MM.1S (cell line): ENCODE data around the gene RCE1.

ENCODE experiments used
- DNase-seq: peaks from one replicate; pipeline ENCODE4 v3.0.0-alpha.2; 2015
- H2AFZ ChIP-seq: fragments of 300-600 bp; sonication (generic); 2 replicates; pipeline ENCODE4 v1.6.0; 2016; ENCODE audit warnings: antibody characterized with exemption, low read length
- H3F3A ChIP-seq: fragments of 300-600 bp; sonication (generic); 2 replicates; pipeline ENCODE4 v1.6.1; 2016; ENCODE audit warnings: mild to moderate bottlenecking, antibody characterized with exemption, low read length, moderate library complexity, mixed read lengths; ENCODE audit not compliant: insufficient read depth
- H3K27ac ChIP-seq: fragments of 300-600 bp; sonication (generic); 2 replicates; pipeline ENCODE4 v1.5.1; 2016; ENCODE audit warnings: mild to moderate bottlenecking, low read length
- H3K27me3 ChIP-seq: fragments of 300-600 bp; sonication (generic); replicated peaks from 2 replicates; pipeline ENCODE4 v1.6.0; 2016; ENCODE audit warnings: low read length; ENCODE audit not compliant: insufficient read depth
- H3K36me3 ChIP-seq: fragments of 300-600 bp; sonication (generic); replicated peaks from 2 replicates; pipeline ENCODE4 v1.6.1; 2016; ENCODE audit warnings: mild to moderate bottlenecking, low read length, mixed read lengths; ENCODE audit not compliant: insufficient read depth
- H3K4me1 ChIP-seq: fragments of 300-600 bp; sonication (generic); 2 replicates; pipeline ENCODE4 v1.6.1; 2016; ENCODE audit warnings: low read length, mixed read lengths
- H3K4me2 ChIP-seq: fragments of 300-600 bp; sonication (generic); 2 replicates; pipeline ENCODE4 v1.6.0; 2016; ENCODE audit warnings: low read depth, low read length
- H3K4me3 ChIP-seq: fragments of 300-600 bp; sonication (generic); 2 replicates; pipeline ENCODE4 v1.5.1; 2016; ENCODE audit warnings: low read length, mixed read lengths
- H3K79me2 ChIP-seq: fragments of 300-600 bp; sonication (generic); 2 replicates; pipeline ENCODE4 v1.6.1; 2016; ENCODE audit warnings: mixed run types, low read length, mixed read lengths
- H3K9ac ChIP-seq: fragments of 300-600 bp; sonication (generic); 2 replicates; pipeline ENCODE4 v1.6.1; 2016; ENCODE audit warnings: low read length, mixed read lengths
- H3K9me2 ChIP-seq: fragments of 300-600 bp; sonication (generic); replicated peaks from 2 replicates; pipeline ENCODE4 v1.6.1; 2016; ENCODE audit warnings: mild to moderate bottlenecking, low read length, mixed read lengths; ENCODE audit not compliant: insufficient read depth
- H3K9me3 ChIP-seq: fragments of 300-600 bp; sonication (generic); replicated peaks from 2 replicates; pipeline ENCODE4 v1.6.1; 2016; ENCODE audit warnings: mild to moderate bottlenecking, low read length, mixed read lengths; ENCODE audit not compliant: insufficient read depth
- H4K20me1 ChIP-seq: fragments of 300-600 bp; sonication (generic); 2 replicates; pipeline ENCODE4 v1.6.1; 2016; ENCODE audit warnings: mild to moderate bottlenecking, low read length, moderate library complexity, mixed read lengths; ENCODE audit not compliant: insufficient read depth
- EZH2 ChIP-seq: fragments of 300-600 bp; sonication (generic); optimal IDR thresholded peaks from 2 replicates; pipeline ENCODE3; 2017; ENCODE audit warnings: low read depth, mild to moderate bottlenecking, antibody characterized with exemption, low read length, mixed read lengths
- EZH2phosphoT487 ChIP-seq: fragments of 300-600 bp; sonication (generic); IDR thresholded peaks from 2 replicates; pipeline ENCODE4 v1.6.1; 2018; ENCODE audit warnings: antibody characterized with exemption, low read length
- TF ChIP-seq, protein P1 (sequence below): fragments of 300-600 bp; sonication (generic); IDR thresholded peaks from 2 replicates; pipeline ENCODE4 v1.5.1; 2016; ENCODE audit warnings: antibody characterized with exemption, low read length, mixed read lengths

Gene RCE1

DNA sequence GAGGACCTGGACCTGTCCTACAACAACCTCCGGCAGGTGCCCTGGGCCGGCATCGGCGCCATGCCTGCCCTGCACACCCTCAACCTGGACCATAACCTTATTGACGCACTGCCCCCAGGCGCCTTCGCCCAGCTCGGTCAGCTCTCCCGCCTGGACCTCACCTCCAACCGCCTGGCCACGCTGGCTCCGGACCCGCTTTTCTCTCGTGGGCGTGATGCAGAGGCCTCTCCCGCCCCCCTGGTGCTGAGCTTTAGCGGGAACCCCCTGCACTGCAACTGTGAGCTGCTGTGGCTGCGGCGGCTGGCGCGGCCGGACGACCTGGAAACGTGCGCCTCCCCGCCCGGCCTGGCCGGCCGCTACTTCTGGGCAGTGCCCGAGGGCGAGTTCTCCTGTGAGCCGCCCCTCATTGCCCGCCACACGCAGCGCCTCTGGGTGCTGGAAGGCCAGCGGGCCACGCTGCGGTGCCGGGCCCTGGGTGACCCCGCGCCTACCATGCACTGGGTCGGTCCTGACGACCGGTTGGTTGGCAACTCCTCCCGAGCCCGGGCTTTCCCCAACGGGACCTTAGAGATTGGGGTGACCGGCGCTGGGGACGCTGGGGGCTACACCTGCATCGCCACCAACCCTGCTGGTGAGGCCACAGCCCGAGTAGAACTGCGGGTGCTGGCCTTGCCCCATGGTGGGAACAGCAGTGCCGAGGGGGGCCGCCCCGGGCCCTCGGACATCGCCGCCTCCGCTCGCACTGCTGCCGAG lies 15.1 kb downstream of the RCE1 start:
- no peak overlapping the region for H3K27ac ChIP-seq
- TF ChIP-seq EZH2phosphoT487 (no peak), EZH2 (no peak)
- TF ChIP-seq, protein P1, sequence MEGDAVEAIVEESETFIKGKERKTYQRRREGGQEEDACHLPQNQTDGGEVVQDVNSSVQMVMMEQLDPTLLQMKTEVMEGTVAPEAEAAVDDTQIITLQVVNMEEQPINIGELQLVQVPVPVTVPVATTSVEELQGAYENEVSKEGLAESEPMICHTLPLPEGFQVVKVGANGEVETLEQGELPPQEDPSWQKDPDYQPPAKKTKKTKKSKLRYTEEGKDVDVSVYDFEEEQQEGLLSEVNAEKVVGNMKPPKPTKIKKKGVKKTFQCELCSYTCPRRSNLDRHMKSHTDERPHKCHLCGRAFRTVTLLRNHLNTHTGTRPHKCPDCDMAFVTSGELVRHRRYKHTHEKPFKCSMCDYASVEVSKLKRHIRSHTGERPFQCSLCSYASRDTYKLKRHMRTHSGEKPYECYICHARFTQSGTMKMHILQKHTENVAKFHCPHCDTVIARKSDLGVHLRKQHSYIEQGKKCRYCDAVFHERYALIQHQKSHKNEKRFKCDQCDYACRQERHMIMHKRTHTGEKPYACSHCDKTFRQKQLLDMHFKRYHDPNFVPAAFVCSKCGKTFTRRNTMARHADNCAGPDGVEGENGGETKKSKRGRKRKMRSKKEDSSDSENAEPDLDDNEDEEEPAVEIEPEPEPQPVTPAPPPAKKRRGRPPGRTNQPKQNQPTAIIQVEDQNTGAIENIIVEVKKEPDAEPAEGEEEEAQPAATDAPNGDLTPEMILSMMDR: no peak
- H3K79me2 ChIP-seq: no peaks in the 10 kb centered on the region
- H3F3A ChIP-seq: 0 out of 2 replicates have a peak, but pooled peaks cover 2% of the 10 kb centered on the region
- no peaks in the 10 kb centered on the region for H3K9me2 ChIP-seq
- no peaks in the 10 kb centered on the region for H3K36me3 ChIP-seq
- no peak for DNase-seq
- no peak overlapping the region for H3K4me2 ChIP-seq
- 0 out of 2 replicates have a peak, but pooled peaks cover 2% of the 10 kb centered on the region for H3K4me1 ChIP-seq
- H2AFZ ChIP-seq: no peak overlapping the region
- no peak overlapping the region for H3K4me3 ChIP-seq
- H3K9ac ChIP-seq: no peak overlapping the region
- peaks cover 3% of the 10 kb centered on the region; the same call in 1 of the 2 replicates for H3K27me3 ChIP-seq
- H4K20me1 ChIP-seq: no peaks in the 10 kb centered on the region
- H3K9me3 ChIP-seq: no peaks in the 10 kb centered on the region

DNA sequence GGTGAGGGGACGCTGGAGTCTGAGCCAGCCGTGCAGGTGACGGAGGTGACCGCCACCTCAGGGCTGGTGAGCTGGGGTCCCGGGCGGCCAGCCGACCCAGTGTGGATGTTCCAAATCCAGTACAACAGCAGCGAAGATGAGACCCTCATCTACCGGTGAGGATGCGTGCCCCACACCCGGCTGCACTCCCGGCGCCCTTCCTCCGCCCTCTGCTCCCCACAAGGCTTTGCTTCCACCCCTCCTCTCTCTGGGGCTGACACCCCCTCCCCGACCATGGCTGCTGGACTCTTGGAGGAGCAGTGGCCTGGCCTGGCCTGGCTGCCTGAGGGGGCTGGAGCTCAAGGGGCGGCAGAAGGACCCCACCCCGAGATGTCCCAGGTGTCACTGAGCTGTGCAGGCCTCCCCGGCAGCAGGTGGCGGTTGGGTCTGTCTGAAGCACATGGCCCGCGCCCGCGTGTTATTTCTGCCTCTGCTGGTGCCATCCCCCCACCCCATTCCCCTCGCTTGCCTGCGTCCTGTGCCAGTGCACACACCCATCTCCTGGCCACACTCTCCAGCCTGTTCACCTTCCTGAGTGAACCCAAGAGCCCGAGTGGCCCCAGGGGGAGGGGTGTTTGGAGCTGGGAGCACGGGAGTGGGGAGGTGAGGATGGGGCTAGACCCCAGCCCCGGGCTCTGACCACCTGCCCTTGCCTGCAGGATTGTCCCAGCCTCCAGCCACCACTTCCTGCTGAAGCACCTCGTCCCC lies 15.9 kb downstream of the RCE1 start:
- no peak overlapping the region for H3K27ac ChIP-seq
- no peaks in the 10 kb centered on the region for H3K79me2 ChIP-seq
- no peaks in the 10 kb centered on the region for H4K20me1 ChIP-seq
- TF ChIP-seq, protein P1: no peak
- TF ChIP-seq EZH2phosphoT487: no peak
- TF ChIP-seq EZH2: no peak
- no peaks in the 10 kb centered on the region for H3K9me3 ChIP-seq
- no peak overlapping the region for H3K4me3 ChIP-seq
- peaks cover 7% of the 10 kb centered on the region; the same call in 1 of the 2 replicates for H3K27me3 ChIP-seq
- no peak overlapping the region for H2AFZ ChIP-seq
- H3K9ac ChIP-seq: no peak overlapping the region
- H3K9me2 ChIP-seq: no peaks in the 10 kb centered on the region
- no peak overlapping the region for H3K4me2 ChIP-seq
- H3K4me1 ChIP-seq: peaks cover 9% of the 10 kb centered on the region
- no peaks in the 10 kb centered on the region for H3K36me3 ChIP-seq
- peaks cover 9% of the 10 kb centered on the region for H3F3A ChIP-seq
- DNase-seq: no peak

DNA sequence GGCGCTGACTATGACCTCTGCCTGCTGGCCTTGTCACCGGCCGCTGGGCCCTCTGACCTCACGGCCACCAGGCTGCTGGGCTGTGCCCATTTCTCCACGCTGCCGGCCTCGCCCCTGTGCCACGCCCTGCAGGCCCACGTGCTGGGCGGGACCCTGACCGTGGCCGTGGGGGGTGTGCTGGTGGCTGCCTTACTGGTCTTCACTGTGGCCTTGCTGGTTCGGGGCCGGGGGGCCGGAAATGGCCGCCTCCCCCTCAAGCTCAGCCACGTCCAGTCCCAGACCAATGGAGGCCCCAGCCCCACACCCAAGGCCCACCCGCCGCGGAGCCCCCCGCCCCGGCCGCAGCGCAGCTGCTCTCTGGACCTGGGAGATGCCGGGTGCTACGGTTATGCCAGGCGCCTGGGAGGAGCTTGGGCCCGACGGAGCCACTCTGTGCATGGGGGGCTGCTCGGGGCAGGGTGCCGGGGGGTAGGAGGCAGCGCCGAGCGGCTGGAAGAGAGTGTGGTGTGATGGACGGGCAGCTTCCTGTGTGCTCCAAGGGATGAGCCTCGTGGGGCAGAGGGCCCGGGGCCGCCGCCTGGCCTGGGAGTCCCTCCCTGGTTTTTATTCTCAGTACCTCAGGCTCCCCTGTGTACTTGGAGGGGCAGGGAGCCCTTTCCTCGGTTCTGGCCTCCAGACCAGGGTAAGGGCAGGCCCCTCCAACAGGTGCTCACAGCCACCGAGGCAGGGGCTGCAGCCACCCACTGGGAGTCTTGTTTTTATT lies 16.6 kb downstream of the RCE1 start:
- H3K4me2 ChIP-seq: no peak overlapping the region
- no peaks in the 10 kb centered on the region for H3K9me2 ChIP-seq
- H3K79me2 ChIP-seq: no peaks in the 10 kb centered on the region
- no peaks in the 10 kb centered on the region for H4K20me1 ChIP-seq
- DNase-seq: no peak
- peaks cover 14% of the 10 kb centered on the region for H3F3A ChIP-seq
- peaks cover 7% of the 10 kb centered on the region; the same call in 1 of the 2 replicates for H3K27me3 ChIP-seq
- no peaks in the 10 kb centered on the region for H3K9me3 ChIP-seq
- H2AFZ ChIP-seq: no peak overlapping the region
- no peaks in the 10 kb centered on the region for H3K36me3 ChIP-seq
- H3K27ac ChIP-seq: no peak overlapping the region
- H3K9ac ChIP-seq: no peak overlapping the region
- no peak overlapping the region for H3K4me3 ChIP-seq
- peaks cover 16% of the 10 kb centered on the region for H3K4me1 ChIP-seq
- no peak for TF ChIP-seq EZH2phosphoT487
- no peak for TF ChIP-seq EZH2
- TF ChIP-seq, protein P1: no peak
